CD14-positive monocyte (primary cell): ENCODE results near the gene SECISBP2. TPM values are rescaled to one million over a fixed set of nuclear protein-coding genes. Genes with fewer than 3 reads are reported as not detected.

ENCODE experiments used
- DNase-seq, 3 donors: peaks; one replicate each; pipeline ENCODE4 v3.0.0-alpha.2; 2011 to 2022
- H2AFZ ChIP-seq: 2 replicates; pipeline ENCODE4 v1.6.0; 2012; ENCODE audit warnings: mild to moderate bottlenecking, low read depth, low read length, inconsistent platforms; ENCODE audit not compliant: insufficient read depth, poor library complexity, severe bottlenecking
- H3K27ac ChIP-seq, 2 donors: 1 replicate in 1 of 2; 2 replicates in 1 of 2; pipeline ENCODE4 v1.5.1; 2012 to 2013; ENCODE audit warnings: low read length in 2 of 2, control low read depth in 1 of 2, inconsistent platforms in 1 of 2, low read depth in 1 of 2, mild to moderate bottlenecking in 1 of 2
- H3K27me3 ChIP-seq, 2 donors: one replicate each; pipeline versions ENCODE4 v1.6.0 to v1.6.1; 2011 to 2013; ENCODE audit warnings: low read length in 2 of 2; ENCODE audit not compliant: control insufficient read depth in 2 of 2, insufficient read depth in 2 of 2
- H3K36me3 ChIP-seq, 2 donors: replicated peaks in 1 of 2; 1 replicate in 1 of 2; 2 replicates in 1 of 2; pipeline versions ENCODE4 v1.5.1 to v1.6.1; 2012 to 2013; ENCODE audit warnings: low read length in 2 of 2, control low read depth in 1 of 2, inconsistent platforms in 1 of 2, mild to moderate bottlenecking in 1 of 2; ENCODE audit not compliant: insufficient read depth in 2 of 2, control insufficient read depth in 1 of 2
- H3K4me1 ChIP-seq, 2 donors: 1 replicate in 1 of 2; 2 replicates in 1 of 2; pipeline versions ENCODE4 v1.5.1 to v1.6.1; 2012 to 2013; ENCODE audit warnings: low read length in 2 of 2, control low read depth in 1 of 2, inconsistent platforms in 1 of 2, mild to moderate bottlenecking in 1 of 2, moderate library complexity in 1 of 2; ENCODE audit not compliant: insufficient read depth in 2 of 2, control insufficient read depth in 1 of 2
- H3K4me2 ChIP-seq: replicated peaks from 2 replicates; pipeline ENCODE3; 2012; ENCODE audit warnings: low read length, moderate library complexity, mild to moderate bottlenecking; ENCODE audit not compliant: poor library complexity, severe bottlenecking; ENCODE audit errors: extremely low read depth
- H3K4me3 ChIP-seq, 3 experiments: fragments of 200-600 bp in 1 of 3; sonication (generic) in 1 of 3; replicated peaks in 1 of 3; 1 replicate in 2 of 3; 2 replicates in 1 of 3; pipeline ENCODE4 v1.5.1; 2011 to 2013; ENCODE audit warnings: low read length in 3 of 3, mild to moderate bottlenecking in 3 of 3, control low read depth in 2 of 3, low read depth in 2 of 3, inconsistent platforms in 1 of 3, moderate library complexity in 1 of 3
- H3K79me2 ChIP-seq: 2 replicates; pipeline ENCODE4 v1.6.0; 2012; ENCODE audit warnings: mild to moderate bottlenecking, control low read depth, inconsistent platforms, low read length, moderate library complexity; ENCODE audit not compliant: insufficient read depth
- H3K9ac ChIP-seq: 2 replicates; pipeline ENCODE4 v1.6.0; 2017; ENCODE audit warnings: low read length, mild to moderate bottlenecking; ENCODE audit not compliant: insufficient read depth, poor library complexity, severe bottlenecking
- H3K9me3 ChIP-seq, 2 donors: replicated peaks in 1 of 2; 1 replicate in 1 of 2; 2 replicates in 1 of 2; pipeline versions ENCODE4 v1.5.1 to v1.6.1; 2012 to 2013; ENCODE audit warnings: low read length in 2 of 2, control low read depth in 1 of 2; ENCODE audit not compliant: control insufficient read depth in 1 of 2, insufficient read depth in 1 of 2
- H4K20me1 ChIP-seq: 2 replicates; pipeline ENCODE4 v1.6.0; 2012; ENCODE audit warnings: mild to moderate bottlenecking, low read length, control low read depth, moderate library complexity; ENCODE audit not compliant: insufficient read depth
- H3K27ac Mint-ChIP-seq, 7 donors: one replicate each; pipeline ENCODE4 v1.8.0; 2020; ENCODE audit warnings: mild to moderate bottlenecking in 7 of 7, mixed read lengths in 7 of 7, moderate library complexity in 6 of 7, inconsistent platforms in 2 of 7
- H3K27me3 Mint-ChIP-seq, 3 donors: one replicate each; pipeline ENCODE4 v1.8.0; 2021 to 2022; ENCODE audit warnings: low read depth in 3 of 3, mild to moderate bottlenecking in 3 of 3, mixed read lengths in 3 of 3, moderate library complexity in 3 of 3, inconsistent platforms in 1 of 3
- H3K36me3 Mint-ChIP-seq, 2 donors: one replicate each; pipeline ENCODE4 v1.8.0; 2020; ENCODE audit warnings: mixed read lengths in 2 of 2, inconsistent platforms in 1 of 2, mild to moderate bottlenecking in 1 of 2
- H3K4me1 Mint-ChIP-seq: one replicate; pipeline ENCODE4 v1.8.0; 2020; ENCODE audit warnings: mild to moderate bottlenecking, mixed read lengths
- H3K4me3 Mint-ChIP-seq, 2 donors: one replicate each; pipeline ENCODE4 v1.8.0; 2020; ENCODE audit warnings: mild to moderate bottlenecking in 2 of 2, mixed read lengths in 2 of 2, moderate library complexity in 1 of 2
- H3K9me3 Mint-ChIP-seq, 7 donors: one replicate each; pipeline ENCODE4 v1.8.0; 2020 to 2022; ENCODE audit warnings: mixed read lengths in 7 of 7, mild to moderate bottlenecking in 6 of 7, moderate library complexity in 6 of 7, inconsistent platforms in 2 of 7
- WGBS: methylation state at CpG from one replicate; pipeline ENCODE4 v1.1.5; 2013; ENCODE audit warnings: missing lambda C conversion rate; ENCODE audit not compliant: insufficient coverage; 5-methylcytosine and 5-hydroxymethylcytosine counted together
- intact Hi-C, 2 donors: fragments of 100-400 bp; cut with micrococcal nuclease; formaldehyde crosslinking; loops; one replicate each; pipeline versions ENCODE4 v1.15.0 to v1.15.1; 2023
- polyA plus RNA-seq, 3 donors: library from polyadenylated mRNA; depleted of rRNA in 1 of 3; unstranded in 2 of 3; stranded (reverse) in 1 of 3; fragments of 300-500 nt in 2 of 3; fragments of >200 nt in 1 of 3; fragmentation: Illumina TruSeq in 2 of 3; gene quantifications; 1 replicate in 2 of 3; 2 replicates in 1 of 3; pipeline ENCODE4 v1.2.3, GENCODE V29; 2012 to 2021
- TF ChIP-seq, protein P1 (sequence below): fragments of 200-600 bp; IDR thresholded peaks from one replicate; pipeline ENCODE4 v1.8.0; 2022; ENCODE audit warnings: antibody characterized with exemption, mild to moderate bottlenecking

The SECISBP2 gene
- polyA plus RNA-seq, 3 donors = 8.6 to 51.4 (median 9.8) TPM

DNA sequence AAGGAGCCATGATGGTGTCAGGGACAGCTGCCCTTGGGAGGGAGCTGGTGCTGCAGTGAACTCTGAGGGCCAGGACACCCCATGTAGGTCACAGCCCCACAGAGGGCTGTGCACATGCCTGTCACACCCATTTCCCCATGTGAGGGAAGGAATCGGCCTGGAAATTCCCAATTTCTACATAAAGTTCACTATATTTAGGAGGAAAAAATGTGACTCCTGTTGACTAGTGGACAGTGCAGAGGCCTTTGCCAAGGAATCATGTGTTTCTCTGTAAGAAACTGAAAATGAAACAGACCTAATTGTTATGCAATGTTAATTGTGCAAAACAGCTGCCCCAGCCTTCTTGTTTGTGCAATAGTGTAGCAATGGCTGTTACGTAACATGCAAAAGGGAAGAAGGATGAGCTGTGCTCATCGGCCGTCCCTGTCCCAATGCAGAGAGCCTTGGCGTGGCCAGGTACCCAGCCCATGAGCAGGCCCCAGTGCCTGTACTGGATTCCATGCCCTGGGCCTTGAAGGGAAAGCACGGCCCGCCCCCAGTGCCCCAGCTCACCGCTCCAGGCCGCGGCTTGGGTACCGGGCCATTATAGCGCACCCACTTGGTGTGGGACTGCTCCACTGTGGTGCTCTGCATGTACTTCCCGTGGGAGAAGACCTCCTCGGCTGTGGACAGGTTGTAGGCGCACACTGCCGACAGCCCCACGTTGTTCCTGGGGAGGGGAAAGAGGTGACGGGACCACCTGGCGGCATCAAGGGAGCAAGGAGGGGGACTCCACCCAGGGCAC lies 70.0 kb downstream of the SECISBP2 start:
- H3K27ac ChIP-seq = peak overlapping the region; percentile 85
- DNase-seq = peak; percentile 96 to 98 (median 97)
- H3K9ac ChIP-seq = peak overlapping the region; percentile 33
- H3K79me2 ChIP-seq = peaks cover 12% of the 10 kb centered on the region
- H3K9me3 ChIP-seq = no peaks in the 10 kb centered on the region
- Mint-ChIP-seq H3K4me3 (no peak overlapping the region), H3K36me3 (peaks cover 90 to 96% of the 10 kb centered on the region in 2 donors), H3K27me3 (peaks cover 0 to 1% (median 0%) of the 10 kb centered on the region in 3 donors), H3K4me1 (peaks cover 56% of the 10 kb centered on the region), H3K9me3 (peaks cover 0 to 2% (median 0%) of the 10 kb centered on the region in 7 donors), H3K27ac (peak overlapping the region; percentile 84 to 96 (median 94))
- intact Hi-C loops = loop anchor here in 1 of 2 donors (10.0 kb wide), 3 partner anchors 73 to 167 kb away; partner anchors contain the start of genes CKS2 and SECISBP2
- peak overlapping the region in 1 of 3 experiments; percentile 31 for H3K4me3 ChIP-seq
- H3K27me3 ChIP-seq = no peaks in the 10 kb centered on the region
- 47% methylated on average over 13 of the region's 19 CpGs for WGBS
- no peak overlapping the region for H2AFZ ChIP-seq
- peak overlapping the region; percentile 18 for H3K4me2 ChIP-seq
- H3K36me3 ChIP-seq = peaks cover 89 to 93% of the 10 kb centered on the region in 2 donors
- H4K20me1 ChIP-seq = peaks cover under 1% of the 10 kb centered on the region
- H3K4me1 ChIP-seq = peaks cover 28 to 50% of the 10 kb centered on the region in 2 donors
- TF ChIP-seq, protein P1, sequence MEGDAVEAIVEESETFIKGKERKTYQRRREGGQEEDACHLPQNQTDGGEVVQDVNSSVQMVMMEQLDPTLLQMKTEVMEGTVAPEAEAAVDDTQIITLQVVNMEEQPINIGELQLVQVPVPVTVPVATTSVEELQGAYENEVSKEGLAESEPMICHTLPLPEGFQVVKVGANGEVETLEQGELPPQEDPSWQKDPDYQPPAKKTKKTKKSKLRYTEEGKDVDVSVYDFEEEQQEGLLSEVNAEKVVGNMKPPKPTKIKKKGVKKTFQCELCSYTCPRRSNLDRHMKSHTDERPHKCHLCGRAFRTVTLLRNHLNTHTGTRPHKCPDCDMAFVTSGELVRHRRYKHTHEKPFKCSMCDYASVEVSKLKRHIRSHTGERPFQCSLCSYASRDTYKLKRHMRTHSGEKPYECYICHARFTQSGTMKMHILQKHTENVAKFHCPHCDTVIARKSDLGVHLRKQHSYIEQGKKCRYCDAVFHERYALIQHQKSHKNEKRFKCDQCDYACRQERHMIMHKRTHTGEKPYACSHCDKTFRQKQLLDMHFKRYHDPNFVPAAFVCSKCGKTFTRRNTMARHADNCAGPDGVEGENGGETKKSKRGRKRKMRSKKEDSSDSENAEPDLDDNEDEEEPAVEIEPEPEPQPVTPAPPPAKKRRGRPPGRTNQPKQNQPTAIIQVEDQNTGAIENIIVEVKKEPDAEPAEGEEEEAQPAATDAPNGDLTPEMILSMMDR = no peak

- Mint-ChIP-seq H3K9me3 (peaks cover 0 to 2% (median 0%) of the 10 kb centered on the region in 7 donors), H3K4me3 (no peak overlapping the region), H3K27ac (peak overlapping the region; percentile 73 to 96 (median 94)), H3K4me1 (peaks cover 52% of the 10 kb centered on the region), H3K36me3 (peaks cover 90 to 96% of the 10 kb centered on the region in 2 donors), H3K27me3 (peaks cover 0 to 1% (median 0%) of the 10 kb centered on the region in 3 donors)
- Histone ChIP-seq H3K4me1 (peaks cover 28 to 50% of the 10 kb centered on the region in 2 donors), H3K4me2 (no peak overlapping the region), H3K79me2 (peaks cover 12% of the 10 kb centered on the region), H3K9ac (peak overlapping the region; percentile 33), H3K36me3 (peaks cover 89 to 93% of the 10 kb centered on the region in 2 donors), H4K20me1 (peaks cover 6% of the 10 kb centered on the region), H3K9me3 (no peaks in the 10 kb centered on the region), H3K4me3 (no peak overlapping the region), H2AFZ (no peak overlapping the region), H3K27ac (peak overlapping the region; percentile 85), H3K27me3 (no peaks in the 10 kb centered on the region)
- no peak for DNase-seq
- over 99% methylated on average over 12 of the region's 12 CpGs for WGBS
- intact Hi-C loops = loop anchor here in 1 of 2 donors (10.0 kb wide), 3 partner anchors 74 to 166 kb away; partner anchors contain the start of genes CKS2 and SECISBP2
- TF ChIP-seq, protein P1 = no peak
Measured at GRCh38 chr9:89388868-89389177, 70.5 kb downstream of the SECISBP2 start.
